ENCODE results near the gene KLK5. TPM values are rescaled to one million over a fixed set of nuclear protein-coding genes. Genes with fewer than 3 reads are reported as not detected.
"Not testable (repeated sequence)": the region's sequence is repeated elsewhere in the genome, so short reads cannot be mapped to it uniquely, and the experiment has no call there.

KLK5 gene
- total RNA-seq, 1 experiment from 2014 or later, result 0.19 TPM

DNA sequence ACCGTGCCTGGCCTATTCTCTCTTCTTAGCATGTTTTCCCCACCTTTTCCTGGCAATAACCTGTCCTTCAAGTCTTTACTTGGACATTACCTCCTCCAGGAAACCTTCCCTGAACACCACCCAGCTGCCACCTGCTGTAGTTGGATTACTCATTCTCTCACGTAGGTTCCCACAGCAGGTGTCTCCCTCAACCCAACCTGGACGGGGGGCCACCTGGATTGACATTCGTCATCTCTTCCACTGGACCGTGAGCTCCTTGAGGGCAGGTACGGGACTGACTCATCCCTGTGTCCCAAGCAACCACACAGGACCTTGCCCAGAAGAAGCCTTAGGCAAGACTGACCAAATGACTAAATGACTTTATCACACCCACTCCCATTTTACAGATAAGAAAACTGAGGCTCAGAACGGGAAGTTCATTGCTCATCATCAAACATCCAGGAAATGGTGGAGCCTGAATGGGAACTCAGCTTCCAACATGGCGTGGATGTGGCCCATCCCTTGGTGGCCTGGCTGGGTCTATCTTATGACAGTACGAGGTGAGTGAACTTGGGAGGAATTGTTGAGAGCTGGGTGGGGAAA, 20.0 kb upstream of the KLK5 start:
- Mint-ChIP-seq H3K4me1 (ENCODE audit: insufficient read depth, unreplicated experiment) (no peaks in the 10 kb centered on the region), H3K27ac (ENCODE audit: low read depth, unreplicated experiment) (no peak overlapping the region), H3K27me3 (ENCODE audit: insufficient read depth, unreplicated experiment) (no peaks in the 10 kb centered on the region), H3K9me3 (ENCODE audit: unreplicated experiment) (no peaks in the 10 kb centered on the region), H3K36me3 (ENCODE audit: insufficient read depth, unreplicated experiment) (no peaks in the 10 kb centered on the region), H3K4me3 (ENCODE audit: unreplicated experiment) (no peak overlapping the region)
- no peak for DNase-seq (ENCODE audit: unreplicated experiment)
- no TSS peak for BruUV-seq (replicated peaks)
- intact Hi-C loops (cut with micrococcal nuclease), result no loop called here
- POLR2A ChIA-PET, result no interaction called here
- TF ChIP-seq CTCF (IDR thresholded peaks at IDR 0.05; ENCODE audit: unreplicated experiment), result no peak
- CTCF ChIA-PET, result interaction anchor here (0.6 to 1.3 kb wide), 4 partner anchors 9 to 524 kb away, joined by 3 to 7 read pairs (median 3); no protein-coding TSS in a partner anchor

GRCh38 chr19:50969810-50970209, 17.0 kb upstream of the KLK5 start:
- BruUV-seq (replicated peaks); H3K4me1 Mint-ChIP-seq (ENCODE audit: insufficient read depth, unreplicated experiment); H3K9me3 Mint-ChIP-seq (ENCODE audit: unreplicated experiment); DNase-seq (ENCODE audit: unreplicated experiment); H3K4me3 Mint-ChIP-seq (ENCODE audit: unreplicated experiment); POLR2A ChIA-PET; CTCF ChIA-PET; H3K36me3 Mint-ChIP-seq (ENCODE audit: insufficient read depth, unreplicated experiment); H3K27me3 Mint-ChIP-seq (ENCODE audit: insufficient read depth, unreplicated experiment); intact Hi-C loops (cut with micrococcal nuclease): not testable (repeated sequence)
- peak overlapping the region; percentile 3 for H3K27ac Mint-ChIP-seq (ENCODE audit: low read depth, unreplicated experiment)

GRCh38 chr19:50969413-50969760, 16.5 kb upstream of the KLK5 start, which contains the start of gene KLK6:
TSS of gene KLK6 (minus strand) at chr19:50969591. CDS start at chr19:50968104, 1,487 bp downstream.
- no peaks in the 10 kb centered on the region for H3K27me3 Mint-ChIP-seq (ENCODE audit: insufficient read depth, unreplicated experiment)
- no peaks in the 10 kb centered on the region for H3K9me3 Mint-ChIP-seq (ENCODE audit: unreplicated experiment)
- no peak within 1 kb of the TSS for H3K4me3 Mint-ChIP-seq (ENCODE audit: unreplicated experiment)
- H3K36me3 Mint-ChIP-seq (ENCODE audit: insufficient read depth, unreplicated experiment), result no peaks in the 10 kb centered on the region
- no peak for TF ChIP-seq CTCF (IDR thresholded peaks at IDR 0.05; ENCODE audit: unreplicated experiment)
- DNase-seq (ENCODE audit: unreplicated experiment), result peak; percentile 12
- CTCF ChIA-PET, result no interaction called here
- POLR2A ChIA-PET, result no interaction called here
- H3K27ac Mint-ChIP-seq (ENCODE audit: low read depth, unreplicated experiment), result peak within 1 kb of the TSS; percentile 72
- no TSS peak for BruUV-seq (replicated peaks)
- H3K4me1 Mint-ChIP-seq (ENCODE audit: insufficient read depth, unreplicated experiment), result no peaks in the 10 kb centered on the region
- intact Hi-C loops (cut with micrococcal nuclease), result no loop called here

- no peak overlapping the region for H3K4me3 Mint-ChIP-seq (ENCODE audit: unreplicated experiment)
- ChIA-PET CTCF (no interaction called here), POLR2A (no interaction called here)
- no peak overlapping the region for H3K27ac Mint-ChIP-seq (ENCODE audit: low read depth, unreplicated experiment)
- no peaks in the 10 kb centered on the region for H3K36me3 Mint-ChIP-seq (ENCODE audit: insufficient read depth, unreplicated experiment)
- H3K4me1 Mint-ChIP-seq (ENCODE audit: insufficient read depth, unreplicated experiment), result no peaks in the 10 kb centered on the region
- no peak for TF ChIP-seq CTCF (IDR thresholded peaks at IDR 0.05; ENCODE audit: unreplicated experiment)
- intact Hi-C loops (cut with micrococcal nuclease), result no loop called here
- DNase-seq (ENCODE audit: unreplicated experiment), result no peak
- no peaks in the 10 kb centered on the region for H3K9me3 Mint-ChIP-seq (ENCODE audit: unreplicated experiment)
- no TSS peak for BruUV-seq (replicated peaks)
- H3K27me3 Mint-ChIP-seq (ENCODE audit: insufficient read depth, unreplicated experiment), result no peaks in the 10 kb centered on the region
Measured at GRCh38 chr19:50968716-50969412, 16.0 kb upstream of the KLK5 start.
